Thyroid gland (tissue), 4 donors: ENCODE measurements around the gene ATP6V0C. TPM values are rescaled to one million over a fixed set of nuclear protein-coding genes. Genes with fewer than 3 reads are reported as not detected.
A peak's percentile ranks its signal among the peaks of the same experiment; 100 is the strongest.

ENCODE experiments used
- DNase-seq, 2 donors: peaks; one replicate each; pipeline ENCODE4 v3.0.0-alpha.2; 2019
- H3K27ac ChIP-seq, 3 donors: fragments of 200-600 bp; sonication (generic); 1 replicate in 2 of 3; 2 replicates in 1 of 3; pipeline ENCODE4 v1.5.1; 2016 to 2019; ENCODE audit warnings: mild to moderate bottlenecking in 1 of 3, moderate library complexity in 1 of 3
- H3K27me3 ChIP-seq: fragments of 200-600 bp; sonication (generic); one replicate; pipeline ENCODE4 v1.5.1; 2019
- H3K36me3 ChIP-seq, 2 donors: fragments of 200-600 bp; sonication (generic); one replicate each; pipeline ENCODE4 v1.5.1; 2016 to 2019
- H3K4me1 ChIP-seq, 2 donors: fragments of 200-600 bp; sonication (generic); one replicate each; pipeline ENCODE4 v1.5.1; 2017 to 2019
- H3K4me3 ChIP-seq, 3 donors: fragments of 200-600 bp; sonication (generic); replicated peaks in 1 of 3; 1 replicate in 2 of 3; 2 replicates in 1 of 3; pipeline ENCODE4 v1.5.1; 2016; ENCODE audit warnings: mild to moderate bottlenecking in 1 of 3
- H3K9me3 ChIP-seq: fragments of 200-600 bp; sonication (generic); one replicate; pipeline ENCODE4 v1.5.1; 2017
- POLR2A ChIP-seq, 2 donors: fragments of 450-650 bp; IDR thresholded peaks; one replicate each; pipeline ENCODE4 v1.6.1; 2017; ENCODE audit warnings: antibody characterized with exemption in 2 of 2, mild to moderate bottlenecking in 2 of 2, moderate library complexity in 1 of 2
- WGBS, 2 donors: methylation state at CpG; one replicate each; pipeline ENCODE4 v1.1.5; 2017; 5-methylcytosine and 5-hydroxymethylcytosine counted together
- intact Hi-C: fragments of 100-400 bp; cut with DNase I; formaldehyde crosslinking; loops from one replicate; pipeline ENCODE4 v1.15.1; 2023
- total RNA-seq, 4 donors: library from RNA; depleted of rRNA; stranded (reverse); fragments of >200 nt; gene quantifications; one replicate each; pipeline ENCODE4 v1.2.3, GENCODE V29; 2016
- TF ChIP-seq, protein P1 (sequence below), 6 experiments: fragments of 200-600 bp in 3 of 6; fragments of 450-650 bp in 3 of 6; sonication (generic) in 3 of 6; IDR thresholded peaks; one replicate each; pipeline ENCODE4 v1.5.1; 2016 to 2019; ENCODE audit warnings: antibody characterized with exemption in 6 of 6, mild to moderate bottlenecking in 2 of 6, inconsistent platforms in 1 of 6, moderate library complexity in 1 of 6

The ATP6V0C gene
- total RNA-seq, 4 donors from 2014 or later, result 33.1 to 62.1 (median 36.3) TPM

DNA sequence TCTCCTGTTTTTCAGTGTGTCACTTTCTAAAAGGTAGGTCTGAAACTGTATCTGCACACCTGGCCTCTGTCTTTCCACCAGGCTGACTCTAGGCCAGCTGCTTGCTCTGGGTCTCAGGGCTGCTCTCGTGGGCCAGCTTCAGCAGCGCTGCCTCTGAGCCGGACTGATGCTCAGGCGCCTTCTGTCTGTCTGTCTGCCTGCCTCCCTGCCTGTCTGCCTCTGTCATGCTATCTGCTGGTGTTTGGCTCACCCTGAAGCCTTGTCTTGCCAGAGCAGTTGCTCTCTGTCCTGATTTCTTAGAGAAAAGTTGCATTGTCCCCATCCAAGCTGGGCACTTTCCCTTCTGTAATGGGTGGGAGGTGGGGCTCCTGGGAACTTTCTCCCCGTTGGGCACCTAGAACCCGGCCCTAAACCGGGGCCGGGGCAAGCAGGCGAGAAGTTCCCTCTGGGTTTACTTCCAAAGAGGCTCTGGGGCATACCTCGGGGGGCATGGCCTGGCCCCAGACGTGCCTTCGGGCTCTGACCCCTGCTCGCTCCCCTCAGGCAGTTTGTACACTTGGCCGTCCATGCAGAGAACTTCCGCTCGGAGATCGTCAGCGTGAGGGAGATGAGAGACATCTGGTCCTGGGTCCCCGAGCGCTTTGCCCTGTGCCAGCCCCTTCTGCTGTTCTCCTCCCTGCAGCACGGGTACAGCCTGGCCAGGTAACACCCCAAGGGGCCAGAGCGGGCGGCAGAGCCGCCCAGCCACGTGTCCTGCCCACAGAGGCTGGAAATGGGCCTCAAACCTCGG lies 15.9 kb upstream of the ATP6V0C start:
- 80 to 88% methylated on average over 4 to 16 of the region's 26 CpGs for WGBS, 2 donors
- no peak for DNase-seq
- Histone ChIP-seq H3K27me3 (no peaks in the 10 kb centered on the region), H3K27ac (peak overlapping the region; percentile 72 to 90 (median 79)), H3K9me3 (no peaks in the 10 kb centered on the region), H3K36me3 (peaks cover 0 to 10% of the 10 kb centered on the region in 2 donors), H3K4me3 (no peak overlapping the region), H3K4me1 (peaks cover 45 to 80% of the 10 kb centered on the region in 2 donors)
- intact Hi-C loops, result no loop called here
- TF ChIP-seq POLR2A (IDR thresholded peaks at IDR 0.05), result no peak

DNA sequence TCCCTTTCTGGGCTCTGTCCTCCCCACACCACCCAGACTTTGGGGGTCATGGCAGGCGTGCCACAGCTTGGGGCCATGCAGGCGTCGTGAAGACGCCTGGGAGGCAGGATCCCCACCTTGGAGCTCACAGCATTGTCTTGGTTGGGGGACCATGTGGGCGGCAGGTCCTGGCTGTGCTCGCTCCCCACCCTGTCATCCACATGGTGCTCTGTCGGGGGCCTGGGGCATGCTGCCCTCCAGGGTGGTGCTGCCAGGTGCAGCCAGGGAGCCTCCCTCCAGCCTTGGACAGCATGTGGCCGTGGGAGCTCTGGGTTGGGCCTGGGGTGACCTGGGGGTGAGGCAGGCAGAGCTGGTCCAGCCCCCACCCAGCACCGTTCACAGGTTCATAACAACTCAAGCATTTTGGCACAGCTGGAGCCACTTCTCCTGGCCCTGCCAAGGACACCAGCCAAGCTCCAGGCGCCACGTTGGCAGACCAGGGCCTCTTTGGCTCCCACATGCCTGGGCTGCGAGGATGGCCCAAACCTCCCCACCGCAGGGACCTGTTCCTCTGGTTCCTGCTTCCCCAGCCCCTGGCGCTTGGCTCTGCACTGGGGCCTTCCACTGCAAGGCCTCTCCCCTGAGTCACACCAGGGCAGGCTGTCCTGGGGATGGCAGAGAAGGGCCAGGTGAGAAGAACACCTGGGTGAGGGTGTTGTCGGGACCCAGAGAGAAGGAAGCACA lies 15.1 kb upstream of the ATP6V0C start:
- Histone ChIP-seq H3K9me3 (no peaks in the 10 kb centered on the region), H3K27me3 (no peaks in the 10 kb centered on the region), H3K4me1 (peaks cover 46 to 74% of the 10 kb centered on the region in 2 donors), H3K27ac (peak overlapping the region; percentile 79 to 93 (median 90)), H3K36me3 (peaks cover 0 to 10% of the 10 kb centered on the region in 2 donors), H3K4me3 (no peak overlapping the region)
- TF ChIP-seq, protein P1, sequence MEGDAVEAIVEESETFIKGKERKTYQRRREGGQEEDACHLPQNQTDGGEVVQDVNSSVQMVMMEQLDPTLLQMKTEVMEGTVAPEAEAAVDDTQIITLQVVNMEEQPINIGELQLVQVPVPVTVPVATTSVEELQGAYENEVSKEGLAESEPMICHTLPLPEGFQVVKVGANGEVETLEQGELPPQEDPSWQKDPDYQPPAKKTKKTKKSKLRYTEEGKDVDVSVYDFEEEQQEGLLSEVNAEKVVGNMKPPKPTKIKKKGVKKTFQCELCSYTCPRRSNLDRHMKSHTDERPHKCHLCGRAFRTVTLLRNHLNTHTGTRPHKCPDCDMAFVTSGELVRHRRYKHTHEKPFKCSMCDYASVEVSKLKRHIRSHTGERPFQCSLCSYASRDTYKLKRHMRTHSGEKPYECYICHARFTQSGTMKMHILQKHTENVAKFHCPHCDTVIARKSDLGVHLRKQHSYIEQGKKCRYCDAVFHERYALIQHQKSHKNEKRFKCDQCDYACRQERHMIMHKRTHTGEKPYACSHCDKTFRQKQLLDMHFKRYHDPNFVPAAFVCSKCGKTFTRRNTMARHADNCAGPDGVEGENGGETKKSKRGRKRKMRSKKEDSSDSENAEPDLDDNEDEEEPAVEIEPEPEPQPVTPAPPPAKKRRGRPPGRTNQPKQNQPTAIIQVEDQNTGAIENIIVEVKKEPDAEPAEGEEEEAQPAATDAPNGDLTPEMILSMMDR (IDR thresholded peaks at IDR 0.05), result no peak
- TF ChIP-seq POLR2A (IDR thresholded peaks at IDR 0.05), result peak in 1 of 2 donors; percentile 24
- peak; percentile 97 to 98 for DNase-seq
- intact Hi-C loops, result no loop called here
- 49 to 86% methylated on average over 7 of the region's 15 CpGs for WGBS, 2 donors

DNA sequence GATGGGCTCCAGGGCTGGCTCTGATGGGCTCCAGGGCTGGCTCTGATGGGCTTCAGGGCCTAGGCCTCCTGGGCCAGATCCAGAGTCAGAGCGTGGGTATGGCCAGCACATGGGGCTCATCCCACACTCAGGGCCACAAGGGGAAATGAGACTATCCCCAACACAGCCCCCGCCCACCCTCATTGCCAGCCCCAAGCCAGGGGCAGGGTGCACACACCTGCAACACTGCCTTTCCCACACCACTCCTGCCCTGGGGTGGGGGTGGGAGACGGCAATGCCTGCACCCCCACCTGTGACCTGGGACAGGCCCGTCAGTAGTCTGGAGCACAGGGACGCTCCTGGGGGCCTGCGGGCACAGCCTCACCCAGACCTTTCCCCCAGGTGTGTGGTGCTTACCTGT lies 14.3 kb upstream of the ATP6V0C start:
- DNase-seq, result no peak
- Histone ChIP-seq H3K36me3 (peaks cover 0 to 10% of the 10 kb centered on the region in 2 donors), H3K4me3 (no peak overlapping the region), H3K9me3 (no peaks in the 10 kb centered on the region), H3K4me1 (peaks cover 43 to 67% of the 10 kb centered on the region in 2 donors), H3K27ac (peak overlapping the region; percentile 79 to 93 (median 90)), H3K27me3 (no peaks in the 10 kb centered on the region)
- 89 to 100% methylated on average over 3 to 4 of the region's 6 CpGs for WGBS, 2 donors
- TF ChIP-seq, protein P1 (IDR thresholded peaks at IDR 0.05), result no peak
- TF ChIP-seq POLR2A (IDR thresholded peaks at IDR 0.05), result no peak
- intact Hi-C loops, result no loop called here

DNA sequence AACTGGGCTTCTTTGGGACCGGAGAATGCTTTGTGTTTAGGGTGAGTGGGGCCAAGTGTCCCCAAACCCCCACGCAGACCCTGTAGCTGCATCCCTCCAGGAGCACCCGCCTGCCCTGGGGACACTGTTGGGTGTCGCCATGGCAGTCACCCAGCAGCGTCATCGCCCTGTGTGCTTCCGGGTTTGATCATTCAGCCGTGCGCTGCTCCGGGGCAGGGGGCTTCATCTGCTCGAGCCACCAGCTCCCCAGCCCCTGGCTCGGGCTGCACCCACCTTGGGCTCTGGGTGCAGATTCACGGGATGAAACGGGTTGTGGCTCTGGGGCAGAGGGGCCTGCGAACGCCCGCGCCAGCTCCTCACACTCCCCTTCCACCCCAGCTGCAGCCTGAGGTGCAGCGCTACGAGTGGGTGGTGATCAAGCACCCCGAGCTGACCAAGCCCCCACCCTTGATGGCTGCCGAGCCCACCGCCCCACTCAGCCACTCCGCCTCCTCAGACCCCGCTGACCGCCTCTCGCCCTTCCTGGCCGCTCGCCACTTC lies 13.8 kb upstream of the ATP6V0C start:
- no peak overlapping the region for H3K4me3 ChIP-seq
- no peaks in the 10 kb centered on the region for H3K9me3 ChIP-seq
- TF ChIP-seq, protein P1 (IDR thresholded peaks at IDR 0.05), result no peak
- no peak for TF ChIP-seq POLR2A (IDR thresholded peaks at IDR 0.05)
- H3K27ac ChIP-seq, result peak overlapping the region in 2 of 3 donors; percentile 79 to 90
- H3K4me1 ChIP-seq, result peaks cover 43 to 63% of the 10 kb centered on the region in 2 donors
- H3K36me3 ChIP-seq, result peaks cover 0 to 10% of the 10 kb centered on the region in 2 donors
- WGBS, 2 donors, result 93 to 95% methylated on average over 14 to 27 of the region's 29 CpGs
- no peak for DNase-seq
- no peaks in the 10 kb centered on the region for H3K27me3 ChIP-seq
- intact Hi-C loops, result loop anchor here (5.0 kb wide), 3 partner anchors 73 to 303 kb away; partner anchors contain the start of genes ABCA3, CASKIN1 and CCNF

DNA sequence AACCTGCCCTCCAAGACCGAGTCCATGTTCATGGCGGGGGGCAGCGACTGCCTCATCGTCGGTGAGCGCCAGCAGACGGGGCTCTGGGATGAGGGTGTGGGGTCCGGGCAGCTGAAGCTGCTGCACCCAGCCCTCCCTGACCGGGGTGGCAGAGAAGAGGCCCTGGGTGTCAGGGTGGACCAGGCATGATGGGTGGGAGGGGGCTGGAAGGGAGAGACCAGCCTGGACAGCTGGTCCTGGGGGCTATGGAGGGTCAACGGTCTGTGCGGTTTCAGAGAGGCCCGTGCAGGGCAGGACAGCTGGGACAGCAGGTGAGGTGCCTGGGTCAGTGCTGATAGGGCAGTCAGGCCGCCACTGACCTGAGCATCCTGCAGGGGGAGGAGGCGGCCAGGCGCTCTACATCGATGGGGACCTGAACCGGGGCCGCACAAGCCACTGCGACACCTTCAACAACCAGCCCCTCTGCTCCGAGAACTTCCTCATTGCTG lies 13.3 kb upstream of the ATP6V0C start:
- 84 to 89% methylated on average over 9 to 16 of the region's 20 CpGs for WGBS, 2 donors
- no peak for TF ChIP-seq POLR2A (IDR thresholded peaks at IDR 0.05)
- TF ChIP-seq, protein P1 (IDR thresholded peaks at IDR 0.05), result no peak
- intact Hi-C loops, result loop anchor here (5.0 kb wide), 3 partner anchors 73 to 303 kb away; partner anchors contain the start of genes ABCA3, CASKIN1 and CCNF
- no peak for DNase-seq
- H3K27ac ChIP-seq, result peak overlapping the region in 1 of 3 donors; percentile 90
- H3K36me3 ChIP-seq, result peaks cover 0 to 10% of the 10 kb centered on the region in 2 donors
- no peak overlapping the region for H3K4me3 ChIP-seq
- no peaks in the 10 kb centered on the region for H3K27me3 ChIP-seq
- no peaks in the 10 kb centered on the region for H3K9me3 ChIP-seq
- peaks cover 43 to 61% of the 10 kb centered on the region in 2 donors for H3K4me1 ChIP-seq
